GM23338 (cell line): ENCODE data around the gene DMBX1. TPM values are rescaled to one million over a fixed set of nuclear protein-coding genes. Genes with fewer than 3 reads are reported as not detected.
A peak's percentile ranks its signal among the peaks of the same experiment; 100 is the strongest.

Experiments used
- ATAC-seq: fragments of 200-7000 bp; cut with Tn5 transposase; 3 replicates; pipeline ENCODE4 v1.9.1; 2020
- DNase-seq: peaks from one replicate; pipeline ENCODE4 v3.0.0-alpha.2; 2015; ENCODE audit warnings: low spot score
- H2AFZ ChIP-seq: fragments of 200-600 bp; sonication (generic); 2 replicates; pipeline ENCODE4 v1.8.0; 2016; ENCODE audit warnings: antibody characterized with exemption, mild to moderate bottlenecking, moderate library complexity
- H3F3A ChIP-seq: fragments of 200-600 bp; sonication (generic); replicated peaks from 2 replicates; pipeline ENCODE4 v1.8.0; 2017; ENCODE audit warnings: antibody characterized with exemption, mixed run types, low read depth
- H3K27ac ChIP-seq: fragments of 200-600 bp; sonication (generic); 2 replicates; pipeline ENCODE4 v1.6.1; 2016; ENCODE audit warnings: low read depth
- H3K27me3 ChIP-seq: fragments of 200-600 bp; sonication (generic); 2 replicates; pipeline ENCODE4 v1.8.0; 2016; ENCODE audit warnings: mild to moderate bottlenecking, mixed run types, moderate library complexity; ENCODE audit not compliant: insufficient read depth
- H3K36me3 ChIP-seq: fragments of 200-600 bp; sonication (generic); 2 replicates; pipeline ENCODE4 v1.8.0; 2016; ENCODE audit warnings: mild to moderate bottlenecking; ENCODE audit not compliant: insufficient read depth
- H3K4me1 ChIP-seq: fragments of 200-600 bp; sonication (generic); 2 replicates; pipeline ENCODE4 v1.8.0; 2016; ENCODE audit warnings: mild to moderate bottlenecking, moderate library complexity; ENCODE audit not compliant: insufficient read depth
- H3K4me2 ChIP-seq: fragments of 200-600 bp; sonication (generic); 2 replicates; pipeline ENCODE4 v1.7.1; 2017; ENCODE audit warnings: mixed run types
- H3K4me3 ChIP-seq: fragments of 200-600 bp; sonication (generic); 2 replicates; pipeline ENCODE4 v1.6.1; 2016; ENCODE audit warnings: mixed run types
- H3K79me2 ChIP-seq: fragments of 200-600 bp; sonication (generic); replicated peaks from 2 replicates; pipeline ENCODE4 v1.8.0; 2017; ENCODE audit warnings: mild to moderate bottlenecking; ENCODE audit not compliant: insufficient read depth
- H3K9me2 ChIP-seq: fragments of 200-600 bp; sonication (generic); 2 replicates; pipeline ENCODE4 v1.8.0; 2017; ENCODE audit not compliant: insufficient read depth
- H4K20me1 ChIP-seq: fragments of 200-600 bp; sonication (generic); replicated peaks from 2 replicates; pipeline ENCODE4 v1.8.0; 2017; ENCODE audit warnings: mild to moderate bottlenecking; ENCODE audit not compliant: insufficient read depth
- H3K27ac Mint-ChIP-seq: 2 replicates; pipeline ENCODE4 v1.8.0; 2020; ENCODE audit warnings: inconsistent platforms, mild to moderate bottlenecking, moderate library complexity, mixed read lengths
- H3K27me3 Mint-ChIP-seq: 3 replicates; pipeline ENCODE4 v1.8.0; 2022; ENCODE audit warnings: low read depth, mild to moderate bottlenecking, moderate library complexity, mixed read lengths, inconsistent platforms; ENCODE audit not compliant: insufficient read depth, poor library complexity
- H3K36me3 Mint-ChIP-seq: 3 replicates; pipeline ENCODE4 v1.8.0; 2021; ENCODE audit warnings: low read depth, mild to moderate bottlenecking, inconsistent platforms, moderate library complexity, mixed read lengths
- H3K4me1 Mint-ChIP-seq: 3 replicates; pipeline ENCODE4 v1.8.0; 2020; ENCODE audit warnings: mild to moderate bottlenecking, inconsistent platforms, mixed read lengths
- H3K4me3 Mint-ChIP-seq: 3 replicates; pipeline ENCODE4 v1.8.0; 2021; ENCODE audit warnings: moderate library complexity, mild to moderate bottlenecking, inconsistent platforms, mixed read lengths
- H3K9me3 Mint-ChIP-seq: 3 replicates; pipeline ENCODE4 v1.8.0; 2020; ENCODE audit warnings: moderate library complexity, mild to moderate bottlenecking, inconsistent platforms, mixed read lengths
- CREB1 ChIP-seq: fragments of 250-450 bp; sonication (Bioruptor Pico); IDR thresholded peaks from 2 replicates; pipeline ENCODE4 v1.5.0; 2020; ENCODE audit warnings: low read depth, mild to moderate bottlenecking, moderate library complexity
- EZH2 ChIP-seq: fragments of 200-600 bp; sonication (generic); IDR thresholded peaks from one replicate; pipeline ENCODE4 v1.8.0; 2017; ENCODE audit warnings: antibody characterized with exemption, mild to moderate bottlenecking, low read depth; ENCODE audit not compliant: unreplicated experiment
- POLR2AphosphoS5 ChIP-seq: IDR thresholded peaks from 2 replicates; pipeline ENCODE4 v1.6.1; 2016; ENCODE audit warnings: antibody characterized with exemption, low read depth
- REST ChIP-seq: IDR thresholded peaks from one replicate; pipeline ENCODE4 v1.6.1; 2018; ENCODE audit warnings: antibody characterized with exemption; ENCODE audit not compliant: unreplicated experiment
- STAT1 ChIP-seq: IDR thresholded peaks from one replicate; pipeline ENCODE4 v1.6.1; 2016; ENCODE audit warnings: antibody characterized with exemption; ENCODE audit not compliant: unreplicated experiment
- ZNF114 ChIP-seq: fragments of 250-450 bp; sonication (Bioruptor Pico); IDR thresholded peaks from 2 replicates; pipeline ENCODE4 v1.5.0; 2020; ENCODE audit warnings: mild to moderate bottlenecking, moderate library complexity
- ZNF331 ChIP-seq: fragments of 250-450 bp; sonication (Bioruptor Pico); IDR thresholded peaks from 2 replicates; pipeline ENCODE4 v1.5.0; 2020; ENCODE audit warnings: low read depth, mild to moderate bottlenecking, moderate library complexity
- polyA plus RNA-seq: library from polyadenylated mRNA; unstranded; fragments of >200 nt; fragmentation: Nextera tagmentation; extraction: Ambion mirVana; gene quantifications from 2 replicates; pipeline ENCODE4 v1.2.1, GENCODE V29; 2016
- total RNA-seq: library from RNA; depleted of rRNA; stranded (reverse); fragments of >200 nt; shearing (Covaris generic); gene quantifications from 2 replicates; pipeline ENCODE4 v1.2.3, GENCODE V29; 2014
- TF ChIP-seq, protein P1 (sequence below): fragments of 250-450 bp; sonication (Bioruptor Pico); IDR thresholded peaks from 2 replicates; pipeline ENCODE4 v1.5.0; 2020; ENCODE audit warnings: mild to moderate bottlenecking, moderate library complexity
- TF ChIP-seq, protein P2 (sequence below): IDR thresholded peaks from 2 replicates; pipeline ENCODE4 v1.6.1; 2016; ENCODE audit warnings: antibody characterized with exemption
- TF ChIP-seq, protein P3 (sequence below), 2 experiments: fragments of 200-600 bp in 1 of 2; sonication (generic) in 1 of 2; conservative IDR thresholded peaks; 2 replicates each; pipeline versions ENCODE4 v1.5.1 to v1.6.1; 2016 to 2017; ENCODE audit warnings: antibody characterized with exemption in 2 of 2, low read depth in 2 of 2, mild to moderate bottlenecking in 2 of 2, moderate library complexity in 1 of 2

The DMBX1 gene
- total and polyA plus RNA-seq, 2 experiments from 2014 or later = 0.11 TPM; not detected in 1

DNA sequence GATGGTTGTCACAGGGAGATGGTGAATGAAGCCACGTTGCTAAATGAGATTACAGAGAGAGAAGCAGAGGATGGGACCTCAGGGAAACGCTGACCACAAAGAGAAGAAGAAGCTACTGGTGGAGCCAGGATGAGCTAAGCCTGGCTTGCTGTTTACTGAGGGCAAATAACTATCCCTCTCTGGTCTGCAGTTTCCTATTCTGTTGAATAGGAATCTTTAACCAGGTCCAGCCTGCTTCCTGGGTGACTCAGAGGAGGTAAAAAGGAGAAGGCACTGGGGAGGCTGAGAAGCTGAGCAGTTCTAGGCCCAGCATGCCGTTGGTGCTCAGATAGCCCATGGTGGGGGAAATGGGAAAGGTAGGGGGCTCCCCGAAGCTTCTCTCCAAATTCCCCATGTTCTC, 29.6 kb downstream of the DMBX1 start (continued):
- TF ChIP-seq REST (no peak), ZNF114 (CRISPR knock-in tag) (no peak), CREB1 (no peak)

DNA sequence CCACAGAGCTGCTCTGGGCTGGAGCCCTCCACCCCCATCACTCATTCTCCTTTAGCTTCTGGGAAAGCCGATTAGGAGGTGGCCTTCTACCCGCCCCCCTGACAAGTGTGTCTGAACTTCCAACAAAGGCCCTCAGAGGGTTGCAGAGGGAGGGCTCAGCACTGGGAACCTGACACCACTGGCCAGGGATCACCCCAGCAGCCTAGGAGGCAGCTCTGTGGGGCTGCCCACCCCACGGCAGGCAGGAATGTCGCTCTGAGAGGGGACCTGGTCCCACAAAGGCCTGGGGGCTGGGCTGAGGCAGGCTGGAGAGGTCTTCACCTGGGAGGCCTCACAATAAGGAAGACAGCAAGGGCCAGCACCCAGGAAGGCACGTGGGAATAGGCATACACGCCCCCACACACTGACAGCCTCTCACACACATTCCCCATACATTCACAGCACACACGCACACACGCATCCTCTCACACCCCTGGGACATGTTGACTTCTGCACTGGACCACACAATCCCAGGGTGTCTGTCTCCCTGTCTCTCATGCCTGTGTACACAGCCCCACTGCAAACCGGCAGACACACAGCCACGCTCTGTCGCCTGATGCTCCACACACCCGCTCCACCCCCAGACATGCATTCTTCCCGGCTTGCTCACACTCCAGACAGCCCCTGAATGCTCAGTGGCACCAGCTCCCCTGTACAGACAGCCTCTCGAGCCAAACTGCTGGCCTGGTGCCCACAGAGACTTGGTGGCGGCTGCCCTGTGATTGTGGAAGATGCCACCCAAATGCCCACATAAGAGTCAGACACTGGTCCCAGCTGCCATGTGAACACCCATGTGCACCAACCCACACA, 30.7 kb downstream of the DMBX1 start:
- peaks cover 52% of the 10 kb centered on the region for H3K4me1 ChIP-seq
- no peaks in the 10 kb centered on the region for H3K9me2 ChIP-seq
- H3K27ac ChIP-seq = no peak overlapping the region
- no peak for TF ChIP-seq CREB1
- no peak for TF ChIP-seq ZNF331
- TF ChIP-seq EZH2 = no peak
- TF ChIP-seq, protein P1, sequence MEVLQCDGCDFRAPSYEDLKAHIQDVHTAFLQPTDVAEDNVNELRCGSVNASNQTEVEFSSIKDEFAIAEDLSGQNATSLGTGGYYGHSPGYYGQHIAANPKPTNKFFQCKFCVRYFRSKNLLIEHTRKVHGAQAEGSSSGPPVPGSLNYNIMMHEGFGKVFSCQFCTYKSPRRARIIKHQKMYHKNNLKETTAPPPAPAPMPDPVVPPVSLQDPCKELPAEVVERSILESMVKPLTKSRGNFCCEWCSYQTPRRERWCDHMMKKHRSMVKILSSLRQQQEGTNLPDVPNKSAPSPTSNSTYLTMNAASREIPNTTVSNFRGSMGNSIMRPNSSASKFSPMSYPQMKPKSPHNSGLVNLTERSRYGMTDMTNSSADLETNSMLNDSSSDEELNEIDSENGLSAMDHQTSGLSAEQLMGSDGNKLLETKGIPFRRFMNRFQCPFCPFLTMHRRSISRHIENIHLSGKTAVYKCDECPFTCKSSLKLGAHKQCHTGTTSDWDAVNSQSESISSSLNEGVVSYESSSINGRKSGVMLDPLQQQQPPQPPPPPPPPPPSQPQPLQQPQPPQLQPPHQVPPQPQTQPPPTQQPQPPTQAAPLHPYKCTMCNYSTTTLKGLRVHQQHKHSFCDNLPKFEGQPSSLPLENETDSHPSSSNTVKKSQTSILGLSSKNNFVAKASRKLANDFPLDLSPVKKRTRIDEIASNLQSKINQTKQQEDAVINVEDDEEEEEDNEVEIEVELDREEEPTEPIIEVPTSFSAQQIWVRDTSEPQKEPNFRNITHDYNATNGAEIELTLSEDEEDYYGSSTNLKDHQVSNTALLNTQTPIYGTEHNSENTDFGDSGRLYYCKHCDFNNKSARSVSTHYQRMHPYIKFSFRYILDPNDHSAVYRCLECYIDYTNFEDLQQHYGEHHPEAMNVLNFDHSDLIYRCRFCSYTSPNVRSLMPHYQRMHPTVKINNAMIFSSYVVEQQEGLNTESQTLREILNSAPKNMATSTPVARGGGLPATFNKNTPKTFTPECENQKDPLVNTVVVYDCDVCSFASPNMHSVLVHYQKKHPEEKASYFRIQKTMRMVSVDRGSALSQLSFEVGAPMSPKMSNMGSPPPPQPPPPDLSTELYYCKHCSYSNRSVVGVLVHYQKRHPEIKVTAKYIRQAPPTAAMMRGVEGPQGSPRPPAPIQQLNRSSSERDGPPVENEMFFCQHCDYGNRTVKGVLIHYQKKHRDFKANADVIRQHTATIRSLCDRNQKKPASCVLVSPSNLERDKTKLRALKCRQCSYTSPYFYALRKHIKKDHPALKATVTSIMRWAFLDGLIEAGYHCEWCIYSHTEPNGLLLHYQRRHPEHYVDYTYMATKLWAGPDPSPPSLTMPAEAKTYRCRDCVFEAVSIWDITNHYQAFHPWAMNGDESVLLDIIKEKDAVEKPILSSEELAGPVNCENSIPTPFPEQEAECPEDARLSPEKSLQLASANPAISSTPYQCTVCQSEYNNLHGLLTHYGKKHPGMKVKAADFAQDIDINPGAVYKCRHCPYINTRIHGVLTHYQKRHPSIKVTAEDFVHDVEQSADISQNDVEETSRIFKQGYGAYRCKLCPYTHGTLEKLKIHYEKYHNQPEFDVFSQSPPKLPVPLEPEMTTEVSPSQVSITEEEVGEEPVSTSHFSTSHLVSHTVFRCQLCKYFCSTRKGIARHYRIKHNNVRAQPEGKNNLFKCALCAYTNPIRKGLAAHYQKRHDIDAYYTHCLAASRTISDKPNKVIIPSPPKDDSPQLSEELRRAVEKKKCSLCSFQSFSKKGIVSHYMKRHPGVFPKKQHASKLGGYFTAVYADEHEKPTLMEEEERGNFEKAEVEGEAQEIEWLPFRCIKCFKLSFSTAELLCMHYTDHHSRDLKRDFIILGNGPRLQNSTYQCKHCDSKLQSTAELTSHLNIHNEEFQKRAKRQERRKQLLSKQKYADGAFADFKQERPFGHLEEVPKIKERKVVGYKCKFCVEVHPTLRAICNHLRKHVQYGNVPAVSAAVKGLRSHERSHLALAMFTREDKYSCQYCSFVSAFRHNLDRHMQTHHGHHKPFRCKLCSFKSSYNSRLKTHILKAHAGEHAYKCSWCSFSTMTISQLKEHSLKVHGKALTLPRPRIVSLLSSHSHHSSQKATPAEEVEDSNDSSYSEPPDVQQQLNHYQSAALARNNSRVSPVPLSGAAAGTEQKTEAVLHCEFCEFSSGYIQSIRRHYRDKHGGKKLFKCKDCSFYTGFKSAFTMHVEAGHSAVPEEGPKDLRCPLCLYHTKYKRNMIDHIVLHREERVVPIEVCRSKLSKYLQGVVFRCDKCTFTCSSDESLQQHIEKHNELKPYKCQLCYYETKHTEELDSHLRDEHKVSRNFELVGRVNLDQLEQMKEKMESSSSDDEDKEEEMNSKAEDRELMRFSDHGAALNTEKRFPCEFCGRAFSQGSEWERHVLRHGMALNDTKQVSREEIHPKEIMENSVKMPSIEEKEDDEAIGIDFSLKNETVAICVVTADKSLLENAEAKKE = no peak
- TF ChIP-seq, protein P2, sequence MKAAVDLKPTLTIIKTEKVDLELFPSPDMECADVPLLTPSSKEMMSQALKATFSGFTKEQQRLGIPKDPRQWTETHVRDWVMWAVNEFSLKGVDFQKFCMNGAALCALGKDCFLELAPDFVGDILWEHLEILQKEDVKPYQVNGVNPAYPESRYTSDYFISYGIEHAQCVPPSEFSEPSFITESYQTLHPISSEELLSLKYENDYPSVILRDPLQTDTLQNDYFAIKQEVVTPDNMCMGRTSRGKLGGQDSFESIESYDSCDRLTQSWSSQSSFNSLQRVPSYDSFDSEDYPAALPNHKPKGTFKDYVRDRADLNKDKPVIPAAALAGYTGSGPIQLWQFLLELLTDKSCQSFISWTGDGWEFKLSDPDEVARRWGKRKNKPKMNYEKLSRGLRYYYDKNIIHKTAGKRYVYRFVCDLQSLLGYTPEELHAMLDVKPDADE = no peak
- TF ChIP-seq POLR2AphosphoS5 = no peak
- TF ChIP-seq, protein P3, sequence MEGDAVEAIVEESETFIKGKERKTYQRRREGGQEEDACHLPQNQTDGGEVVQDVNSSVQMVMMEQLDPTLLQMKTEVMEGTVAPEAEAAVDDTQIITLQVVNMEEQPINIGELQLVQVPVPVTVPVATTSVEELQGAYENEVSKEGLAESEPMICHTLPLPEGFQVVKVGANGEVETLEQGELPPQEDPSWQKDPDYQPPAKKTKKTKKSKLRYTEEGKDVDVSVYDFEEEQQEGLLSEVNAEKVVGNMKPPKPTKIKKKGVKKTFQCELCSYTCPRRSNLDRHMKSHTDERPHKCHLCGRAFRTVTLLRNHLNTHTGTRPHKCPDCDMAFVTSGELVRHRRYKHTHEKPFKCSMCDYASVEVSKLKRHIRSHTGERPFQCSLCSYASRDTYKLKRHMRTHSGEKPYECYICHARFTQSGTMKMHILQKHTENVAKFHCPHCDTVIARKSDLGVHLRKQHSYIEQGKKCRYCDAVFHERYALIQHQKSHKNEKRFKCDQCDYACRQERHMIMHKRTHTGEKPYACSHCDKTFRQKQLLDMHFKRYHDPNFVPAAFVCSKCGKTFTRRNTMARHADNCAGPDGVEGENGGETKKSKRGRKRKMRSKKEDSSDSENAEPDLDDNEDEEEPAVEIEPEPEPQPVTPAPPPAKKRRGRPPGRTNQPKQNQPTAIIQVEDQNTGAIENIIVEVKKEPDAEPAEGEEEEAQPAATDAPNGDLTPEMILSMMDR (conservative IDR thresholded peaks at IDR 0.05; ENCODE audit: low read depth in 2 of 2) = no peak
- no peak for TF ChIP-seq STAT1

More for the DNA sequence above, 30.7 kb downstream of the DMBX1 start:
- peaks cover 64% of the 10 kb centered on the region for H3K4me1 Mint-ChIP-seq
- Histone ChIP-seq H3K79me2 (no peaks in the 10 kb centered on the region), H3K4me2 (peak overlapping the region; percentile 64), H2AFZ (peak overlapping the region; percentile 56; the same call in 1 of the 2 replicates), H3F3A (0 out of 2 replicates have a peak, but pooled peaks cover 5% of the 10 kb centered on the region), H3K36me3 (no peaks in the 10 kb centered on the region), H3K4me3 (no peak overlapping the region), H3K27me3 (peaks cover 85% of the 10 kb centered on the region), H4K20me1 (no peaks in the 10 kb centered on the region)
- no peaks in the 10 kb centered on the region for H3K36me3 Mint-ChIP-seq
- 0 out of 2 replicates have a peak overlapping the region, but pooled peaks have one; percentile 20 for H3K27ac Mint-ChIP-seq
- H3K4me3 Mint-ChIP-seq = no peak overlapping the region
- ATAC-seq (peak; percentile 62), DNase-seq (peak; percentile 64)
- peaks cover 3% of the 10 kb centered on the region; the same call in 1 of the 3 replicates for H3K9me3 Mint-ChIP-seq
- peaks cover 60% of the 10 kb centered on the region for H3K27me3 Mint-ChIP-seq
